Activated CD8-positive, alpha-beta T cell treated with anti-CD3 and anti-CD28 coated beads for 36 hours (primary cell): ENCODE results near the gene DNAH8. TPM values are rescaled to one million over a fixed set of nuclear protein-coding genes. Genes with fewer than 3 reads are reported as not detected.

ENCODE experiments used
- ATAC-seq: fragments of 200-7000 bp; cut with Tn5 transposase; one replicate; pipeline ENCODE4 v1.10.0; 2021; ENCODE audit warnings: mild to moderate bottlenecking, moderate library complexity
- CTCF ChIA-PET: fragments of 350-600 bp; sonication (Branson Sonifier 250); formaldehyde crosslinking; loops from one replicate; lab custom pipeline; 2021; ENCODE audit warnings: antibody characterized with exemption; lab: Charles Lee
- POLR2A ChIA-PET: fragments of 350-600 bp; sonication (Branson Sonifier 250); formaldehyde crosslinking; loops from one replicate; lab custom pipeline; 2021; ENCODE audit warnings: antibody characterized with exemption; lab: Charles Lee
- DNase-seq: peaks from one replicate; pipeline ENCODE4 v3.0.0-alpha.2; 2020
- H3K27ac Mint-ChIP-seq: one replicate; pipeline ENCODE4 v1.8.0; 2021; ENCODE audit warnings: mild to moderate bottlenecking, mixed read lengths
- H3K27me3 Mint-ChIP-seq: one replicate; pipeline ENCODE4 v1.8.0; 2021; ENCODE audit warnings: mixed read lengths
- H3K36me3 Mint-ChIP-seq: one replicate; pipeline ENCODE4 v1.8.0; 2021; ENCODE audit warnings: low read depth, mixed read lengths
- H3K4me1 Mint-ChIP-seq: one replicate; pipeline ENCODE4 v1.8.0; 2021; ENCODE audit warnings: low read depth, mixed read lengths
- H3K4me3 Mint-ChIP-seq: one replicate; pipeline ENCODE4 v1.8.0; 2021; ENCODE audit warnings: mild to moderate bottlenecking, moderate library complexity, mixed read lengths
- H3K9me3 Mint-ChIP-seq: one replicate; pipeline ENCODE4 v1.8.0; 2021; ENCODE audit warnings: mixed read lengths
- intact Hi-C: fragments of 100-400 bp; cut with micrococcal nuclease; formaldehyde crosslinking; loops from one replicate; pipeline ENCODE4 v1.10.0; 2022
- total RNA-seq, 2 experiments: library from RNA; stranded (reverse); gene quantifications; one replicate each; pipeline ENCODE4 v1.2.3, GENCODE V29; 2021
- TF ChIP-seq, protein P1 (sequence below): fragments of 200-600 bp; IDR thresholded peaks from one replicate; pipeline ENCODE4 v1.8.0; 2022; ENCODE audit warnings: antibody characterized with exemption, mild to moderate bottlenecking

DNAH8 gene
- total RNA-seq, 2 experiments from 2014 or later = not detected

GRCh38 chr6:39007575-39007974, 292.5 kb downstream of the DNAH8 start:
- CTCF ChIA-PET = interaction anchor here (0.7 to 1.4 kb wide), 3 partner anchors 10 to 302 kb away, joined by 3 read pairs; no protein-coding TSS in a partner anchor
- no peak for DNase-seq
- peaks cover 41% of the 10 kb centered on the region for H3K27me3 Mint-ChIP-seq
- H3K4me1 Mint-ChIP-seq = no peaks in the 10 kb centered on the region
- no peaks in the 10 kb centered on the region for H3K36me3 Mint-ChIP-seq
- intact Hi-C loops = no loop called here
- no peak overlapping the region for H3K4me3 Mint-ChIP-seq
- TF ChIP-seq, protein P1, sequence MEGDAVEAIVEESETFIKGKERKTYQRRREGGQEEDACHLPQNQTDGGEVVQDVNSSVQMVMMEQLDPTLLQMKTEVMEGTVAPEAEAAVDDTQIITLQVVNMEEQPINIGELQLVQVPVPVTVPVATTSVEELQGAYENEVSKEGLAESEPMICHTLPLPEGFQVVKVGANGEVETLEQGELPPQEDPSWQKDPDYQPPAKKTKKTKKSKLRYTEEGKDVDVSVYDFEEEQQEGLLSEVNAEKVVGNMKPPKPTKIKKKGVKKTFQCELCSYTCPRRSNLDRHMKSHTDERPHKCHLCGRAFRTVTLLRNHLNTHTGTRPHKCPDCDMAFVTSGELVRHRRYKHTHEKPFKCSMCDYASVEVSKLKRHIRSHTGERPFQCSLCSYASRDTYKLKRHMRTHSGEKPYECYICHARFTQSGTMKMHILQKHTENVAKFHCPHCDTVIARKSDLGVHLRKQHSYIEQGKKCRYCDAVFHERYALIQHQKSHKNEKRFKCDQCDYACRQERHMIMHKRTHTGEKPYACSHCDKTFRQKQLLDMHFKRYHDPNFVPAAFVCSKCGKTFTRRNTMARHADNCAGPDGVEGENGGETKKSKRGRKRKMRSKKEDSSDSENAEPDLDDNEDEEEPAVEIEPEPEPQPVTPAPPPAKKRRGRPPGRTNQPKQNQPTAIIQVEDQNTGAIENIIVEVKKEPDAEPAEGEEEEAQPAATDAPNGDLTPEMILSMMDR = no peak
- ATAC-seq = no peak
- POLR2A ChIA-PET = no interaction called here
- H3K27ac Mint-ChIP-seq = no peak overlapping the region
- H3K9me3 Mint-ChIP-seq = no peaks in the 10 kb centered on the region

- Mint-ChIP-seq H3K36me3 (no peaks in the 10 kb centered on the region), H3K4me3 (no peak overlapping the region), H3K9me3 (no peaks in the 10 kb centered on the region), H3K27me3 (peaks cover 44% of the 10 kb centered on the region), H3K4me1 (no peaks in the 10 kb centered on the region), H3K27ac (no peak overlapping the region)
- CTCF ChIA-PET = interaction anchor here (1.0 to 1.5 kb wide), 3 partner anchors 9 to 136 kb away, joined by 3 to 4 read pairs (median 3); no protein-coding TSS in a partner anchor
- TF ChIP-seq, protein P1 = no peak
- ATAC-seq (no peak), DNase-seq (no peak)
- intact Hi-C loops = no loop called here
- POLR2A ChIA-PET = no interaction called here
Measured at GRCh38 chr6:39008737-39009136, 293.6 kb downstream of the DNAH8 start.

GRCh38 chr6:39009476-39009875, 294.4 kb downstream of the DNAH8 start:
- no peak overlapping the region for H3K27ac Mint-ChIP-seq
- intact Hi-C loops = no loop called here
- peaks cover 43% of the 10 kb centered on the region for H3K27me3 Mint-ChIP-seq
- H3K36me3 Mint-ChIP-seq = no peaks in the 10 kb centered on the region
- ATAC-seq (no peak), DNase-seq (no peak)
- TF ChIP-seq, protein P1 = no peak
- no peaks in the 10 kb centered on the region for H3K9me3 Mint-ChIP-seq
- no peak overlapping the region for H3K4me3 Mint-ChIP-seq
- ChIA-PET POLR2A (interaction anchor here (0.6 kb wide), 1 partner anchor 58 kb away, joined by 3 read pairs; no protein-coding TSS in a partner anchor), CTCF (interaction anchor here (1.0 to 1.5 kb wide), 4 partner anchors 8 to 137 kb away, joined by 3 to 4 read pairs (median 4); no protein-coding TSS in a partner anchor)
- no peaks in the 10 kb centered on the region for H3K4me1 Mint-ChIP-seq

DNA sequence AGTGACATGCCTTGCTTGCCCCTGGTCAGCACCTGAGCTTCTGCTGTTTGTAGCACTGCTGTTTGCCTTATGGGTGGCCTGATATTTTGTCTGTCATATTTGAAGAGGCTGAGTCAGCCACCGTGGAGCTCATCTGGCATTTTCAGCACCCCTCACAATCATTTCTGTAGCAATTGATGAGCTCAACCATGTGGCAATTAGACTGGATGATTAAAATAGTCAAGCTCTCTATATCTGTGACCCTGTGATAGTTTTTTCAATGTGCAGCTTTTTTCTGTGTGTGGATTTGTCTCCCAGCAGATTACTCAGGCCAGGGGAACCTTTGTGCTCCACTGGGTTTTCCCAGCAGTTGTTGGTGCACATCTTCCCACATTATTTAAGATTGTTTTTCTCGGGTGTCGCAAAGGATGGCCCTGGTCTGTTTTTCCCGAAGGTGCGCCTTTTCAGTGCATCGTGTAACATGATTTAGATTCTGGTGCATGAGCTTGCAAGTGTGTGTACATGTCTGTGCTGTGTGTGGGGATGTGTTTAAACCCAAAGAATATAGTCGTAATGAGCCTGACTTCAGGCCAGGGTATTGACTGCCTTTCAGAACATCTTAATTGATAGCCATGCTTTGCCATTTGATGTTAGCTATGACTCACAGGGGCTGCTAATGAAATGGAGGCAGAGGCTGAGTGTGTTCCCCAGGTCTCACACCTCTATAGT, 301.9 kb downstream of the DNAH8 start:
- ChIA-PET POLR2A (no interaction called here), CTCF (interaction anchor here (0.9 to 1.3 kb wide), 4 partner anchors 8 to 145 kb away, joined by 3 to 7 read pairs (median 4); no protein-coding TSS in a partner anchor)
- TF ChIP-seq, protein P1 = no peak
- Mint-ChIP-seq H3K9me3 (no peaks in the 10 kb centered on the region), H3K27me3 (peaks cover 16% of the 10 kb centered on the region), H3K27ac (no peak overlapping the region), H3K36me3 (no peaks in the 10 kb centered on the region), H3K4me3 (no peak overlapping the region), H3K4me1 (no peaks in the 10 kb centered on the region)
- DNase-seq (no peak), ATAC-seq (no peak)
- intact Hi-C loops = no loop called here

DNA sequence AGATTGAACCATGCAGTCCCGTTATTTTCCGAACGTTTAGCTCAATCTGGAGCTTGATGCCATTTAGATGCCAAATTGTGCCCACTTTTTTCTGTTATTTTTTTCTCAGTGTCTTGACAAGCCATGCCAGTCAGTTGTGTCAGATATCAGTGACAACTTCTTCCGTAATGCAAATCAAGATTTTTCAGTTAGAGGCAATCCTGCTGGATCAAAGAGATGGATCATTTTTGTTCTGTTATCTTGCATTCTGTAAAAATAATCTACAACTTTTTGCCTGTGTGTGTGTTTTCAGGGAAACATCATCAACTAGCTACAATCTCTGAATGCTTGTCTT, 302.4 kb downstream of the DNAH8 start:
- DNase-seq = no peak
- Mint-ChIP-seq H3K4me1 (no peaks in the 10 kb centered on the region), H3K4me3 (no peak overlapping the region), H3K27ac (no peak overlapping the region), H3K27me3 (peaks cover 12% of the 10 kb centered on the region), H3K9me3 (no peaks in the 10 kb centered on the region), H3K36me3 (no peaks in the 10 kb centered on the region)
- ChIA-PET POLR2A (no interaction called here), CTCF (interaction anchor here (0.9 to 1.3 kb wide), 4 partner anchors 8 to 145 kb away, joined by 3 to 7 read pairs (median 4); no protein-coding TSS in a partner anchor)
- intact Hi-C loops = no loop called here
- TF ChIP-seq, protein P1 = no peak
- ATAC-seq = no peak
